Loucy (cell line): Measurements from ENCODE around the gene TOM1L1.

Source experiments
- H2AFZ ChIP-seq: fragments of 200-600 bp; sonication (generic); 2 replicates; pipeline ENCODE4 v1.6.0; 2016; ENCODE audit warnings: antibody characterized with exemption, mild to moderate bottlenecking, low read length, moderate library complexity
- H3F3A ChIP-seq: fragments of 200-600 bp; 2 replicates; pipeline ENCODE4 v1.6.0; 2016; ENCODE audit warnings: antibody characterized with exemption, low read depth, mild to moderate bottlenecking
- H3K27me3 ChIP-seq: fragments of 200-600 bp; sonication (generic); 2 replicates; pipeline ENCODE4 v1.6.1; 2014; ENCODE audit warnings: low read length, mild to moderate bottlenecking; ENCODE audit not compliant: insufficient read depth, poor library complexity, severe bottlenecking
- H3K36me3 ChIP-seq: fragments of 200-600 bp; sonication (generic); 2 replicates; pipeline ENCODE4 v1.6.1; 2016; ENCODE audit warnings: low read length; ENCODE audit not compliant: insufficient read depth
- H3K4me1 ChIP-seq: fragments of 200-600 bp; sonication (generic); 2 replicates; pipeline ENCODE4 v1.5.1; 2014; ENCODE audit warnings: low read length, mild to moderate bottlenecking; ENCODE audit not compliant: insufficient read depth, poor library complexity, severe bottlenecking
- H3K4me2 ChIP-seq: fragments of 200-600 bp; sonication (generic); 2 replicates; pipeline ENCODE4 v1.6.0; 2014; ENCODE audit warnings: antibody characterized with exemption, low read length, low read depth, mild to moderate bottlenecking; ENCODE audit not compliant: poor library complexity, severe bottlenecking
- H3K4me3 ChIP-seq: fragments of 200-600 bp; sonication (generic); 2 replicates; pipeline ENCODE4 v1.5.1; 2014; ENCODE audit warnings: low read length, mild to moderate bottlenecking, mixed read lengths; ENCODE audit not compliant: poor library complexity, severe bottlenecking
- H3K79me2 ChIP-seq: fragments of 200-600 bp; sonication (generic); 2 replicates; pipeline ENCODE4 v1.6.1; 2014; ENCODE audit warnings: low read length; ENCODE audit not compliant: insufficient read depth
- H3K9ac ChIP-seq: fragments of 200-600 bp; sonication (generic); 2 replicates; pipeline ENCODE4 v1.6.0; 2014; ENCODE audit warnings: mild to moderate bottlenecking, low read depth, low read length, moderate library complexity; ENCODE audit not compliant: poor library complexity, severe bottlenecking
- H3K9me2 ChIP-seq: fragments of 200-600 bp; sonication (generic); replicated peaks from 2 replicates; pipeline ENCODE4 v1.6.1; 2016; ENCODE audit warnings: low read depth, low read length, mixed read lengths
- H3K9me3 ChIP-seq: fragments of 200-600 bp; sonication (generic); 2 replicates; pipeline ENCODE4 v1.6.1; 2014; ENCODE audit warnings: mild to moderate bottlenecking, antibody characterized with exemption, low read length, low read depth; ENCODE audit not compliant: insufficient read depth
- H4K20me1 ChIP-seq: fragments of 200-600 bp; sonication (generic); 2 replicates; pipeline ENCODE4 v1.6.0; 2014; ENCODE audit warnings: antibody characterized with exemption, low read length, mild to moderate bottlenecking; ENCODE audit not compliant: insufficient read depth, poor library complexity, severe bottlenecking
- CTCF ChIP-seq: fragments of 200-600 bp; sonication (generic); conservative IDR thresholded peaks from 2 replicates; pipeline ENCODE4 v1.5.1; 2014; ENCODE audit warnings: mild to moderate bottlenecking, antibody characterized with exemption, low read length
- EZH2phosphoT487 ChIP-seq: fragments of 200-600 bp; IDR thresholded peaks from 2 replicates; pipeline ENCODE4 v1.6.1; 2018; ENCODE audit warnings: antibody characterized with exemption, mild to moderate bottlenecking, moderate library complexity, borderline replicate concordance

The TOM1L1 gene

GRCh38 chr17:54900457-54901229, at the start of gene TOM1L1:
Gene TOM1L1 (plus strand): TSS chr17:54900852. CDS start chr17:54900866, 14 bp downstream.
- Histone ChIP-seq H3K9me2 (no peaks in the 10 kb centered on the region), H4K20me1 (no peaks in the 10 kb centered on the region), H3K4me3 (peak within 1 kb of the TSS; percentile 14), H3K36me3 (no peaks in the 10 kb centered on the region), H3F3A (no peaks in the 10 kb centered on the region), H3K79me2 (no peaks in the 10 kb centered on the region), H3K4me1 (no peaks in the 10 kb centered on the region), H3K9me3 (no peaks in the 10 kb centered on the region), H3K4me2 (peak within 1 kb of the TSS; percentile 53), H3K9ac (no peak within 1 kb of the TSS), H2AFZ (peak within 1 kb of the TSS; percentile 71), H3K27me3 (peaks cover 6% of the 10 kb centered on the region)
- TF ChIP-seq CTCF (no peak), EZH2phosphoT487 (no peak)

- Histone ChIP-seq H3F3A (no peaks in the 10 kb centered on the region), H3K9me3 (no peaks in the 10 kb centered on the region), H3K4me3 (no peak overlapping the region), H3K9me2 (no peaks in the 10 kb centered on the region), H3K4me1 (no peaks in the 10 kb centered on the region), H2AFZ (no peak overlapping the region), H3K36me3 (no peaks in the 10 kb centered on the region), H3K27me3 (no peaks in the 10 kb centered on the region), H4K20me1 (no peaks in the 10 kb centered on the region), H3K79me2 (no peaks in the 10 kb centered on the region), H3K9ac (no peak overlapping the region), H3K4me2 (no peak overlapping the region)
- no peak for TF ChIP-seq EZH2phosphoT487
- TF ChIP-seq CTCF, result no peak
These were observed 41.5 kb upstream of the TOM1L1 start for GRCh38 chr17:54859187-54859586.

GRCh38 chr17:54860617-54861470, 39.8 kb upstream of the TOM1L1 start:
- Histone ChIP-seq H3K4me3 (no peak overlapping the region), H3K9ac (no peak overlapping the region), H3K4me2 (no peak overlapping the region), H3F3A (no peaks in the 10 kb centered on the region), H3K9me2 (no peaks in the 10 kb centered on the region), H3K9me3 (no peaks in the 10 kb centered on the region), H3K27me3 (no peaks in the 10 kb centered on the region), H2AFZ (no peak overlapping the region), H4K20me1 (no peaks in the 10 kb centered on the region), H3K79me2 (no peaks in the 10 kb centered on the region), H3K4me1 (no peaks in the 10 kb centered on the region), H3K36me3 (no peaks in the 10 kb centered on the region)
- TF ChIP-seq CTCF, result no peak
- no peak for TF ChIP-seq EZH2phosphoT487
